ENCODE data around the gene MYO1H. TPM values are rescaled to one million over a fixed set of nuclear protein-coding genes. Genes with fewer than 3 reads are reported as not detected.

The MYO1H gene
- total RNA-seq, 1 donor from 2014 or later, result not detected

DNA sequence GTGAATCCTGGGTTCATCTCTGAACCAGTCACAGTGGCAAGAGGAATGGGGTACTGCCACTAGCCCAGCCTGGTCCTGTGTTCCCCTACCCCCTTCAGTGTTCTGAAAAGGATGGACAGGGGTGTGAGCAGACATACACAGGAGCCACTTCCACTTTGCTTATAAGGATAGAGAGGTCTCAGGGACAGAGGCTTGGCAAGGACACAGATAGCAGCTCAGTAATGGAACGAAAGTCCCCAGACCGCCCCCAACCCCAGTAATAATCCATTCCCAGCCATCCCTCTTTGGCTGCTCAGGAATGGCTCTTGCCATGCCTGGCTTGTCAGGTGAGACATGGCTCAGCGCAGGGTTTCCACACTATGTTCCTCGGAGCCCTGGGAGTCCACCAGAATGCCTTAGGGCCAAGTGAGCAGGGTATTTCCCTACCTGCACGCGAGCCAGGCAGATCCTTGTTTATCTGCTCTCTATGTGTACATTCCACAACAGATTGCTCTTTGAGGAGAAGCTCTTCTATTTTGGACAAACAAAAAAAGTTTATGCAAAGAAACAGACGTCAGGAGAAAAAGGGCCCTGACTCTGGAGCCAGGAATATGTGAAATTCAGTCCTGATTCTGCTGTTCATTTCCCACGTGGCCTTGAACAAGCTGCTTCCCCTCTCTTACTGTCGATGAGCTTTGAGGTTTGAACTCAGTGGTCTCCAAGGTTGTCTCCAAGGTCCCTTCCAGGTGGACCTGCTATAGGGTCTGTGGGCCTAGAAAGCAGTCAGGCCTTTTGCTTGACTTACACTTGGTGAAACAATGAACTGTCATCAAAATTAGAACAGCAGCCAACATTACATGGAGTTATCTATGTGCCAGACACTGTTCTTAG lies 139.7 kb downstream of the MYO1H start:
- DNase-seq (ENCODE audit: low read depth, low spot score), result no peak
- H3K4me3 Mint-ChIP-seq, result no peak overlapping the region
- H3K27me3 Mint-ChIP-seq (ENCODE audit: low read depth), result no peaks in the 10 kb centered on the region
- TF ChIP-seq, protein P1, sequence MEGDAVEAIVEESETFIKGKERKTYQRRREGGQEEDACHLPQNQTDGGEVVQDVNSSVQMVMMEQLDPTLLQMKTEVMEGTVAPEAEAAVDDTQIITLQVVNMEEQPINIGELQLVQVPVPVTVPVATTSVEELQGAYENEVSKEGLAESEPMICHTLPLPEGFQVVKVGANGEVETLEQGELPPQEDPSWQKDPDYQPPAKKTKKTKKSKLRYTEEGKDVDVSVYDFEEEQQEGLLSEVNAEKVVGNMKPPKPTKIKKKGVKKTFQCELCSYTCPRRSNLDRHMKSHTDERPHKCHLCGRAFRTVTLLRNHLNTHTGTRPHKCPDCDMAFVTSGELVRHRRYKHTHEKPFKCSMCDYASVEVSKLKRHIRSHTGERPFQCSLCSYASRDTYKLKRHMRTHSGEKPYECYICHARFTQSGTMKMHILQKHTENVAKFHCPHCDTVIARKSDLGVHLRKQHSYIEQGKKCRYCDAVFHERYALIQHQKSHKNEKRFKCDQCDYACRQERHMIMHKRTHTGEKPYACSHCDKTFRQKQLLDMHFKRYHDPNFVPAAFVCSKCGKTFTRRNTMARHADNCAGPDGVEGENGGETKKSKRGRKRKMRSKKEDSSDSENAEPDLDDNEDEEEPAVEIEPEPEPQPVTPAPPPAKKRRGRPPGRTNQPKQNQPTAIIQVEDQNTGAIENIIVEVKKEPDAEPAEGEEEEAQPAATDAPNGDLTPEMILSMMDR (conservative IDR thresholded peaks at IDR 0.05), result no peak
- H3K36me3 Mint-ChIP-seq (ENCODE audit: low read depth), result peaks cover 2% of the 10 kb centered on the region
- no peaks in the 10 kb centered on the region for H3K4me1 Mint-ChIP-seq
- no peaks in the 10 kb centered on the region for H3K9me3 Mint-ChIP-seq
- no peak overlapping the region for H3K27ac Mint-ChIP-seq (ENCODE audit: unreplicated experiment)

DNA sequence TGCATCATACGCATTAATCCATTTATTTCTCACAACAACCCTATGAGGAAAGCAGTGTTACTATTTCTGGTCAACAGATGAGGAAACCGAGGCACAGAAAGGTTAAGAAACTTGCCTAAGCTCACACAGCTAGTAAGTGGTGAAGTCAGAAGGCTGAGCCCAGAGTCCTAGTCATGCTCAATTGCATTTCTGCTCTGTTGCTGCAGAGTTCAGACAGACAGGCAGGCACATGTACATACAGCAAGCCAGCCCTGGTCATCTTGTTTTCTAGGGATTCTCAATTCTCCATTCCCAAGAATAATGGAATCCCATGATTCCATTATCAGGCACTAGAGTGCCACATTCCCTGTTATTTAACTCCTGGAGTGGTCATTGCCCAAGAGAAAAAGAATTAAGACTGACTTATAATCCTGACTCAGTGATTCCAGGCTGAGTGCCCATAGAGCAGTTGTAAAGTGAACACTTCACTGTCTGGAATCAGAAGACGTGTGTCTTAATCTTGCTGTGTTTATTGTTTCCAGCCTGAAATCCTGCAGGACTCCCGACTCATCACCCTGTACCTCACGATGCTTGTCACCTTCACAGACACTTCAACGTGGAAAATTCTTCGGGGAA lies 140.5 kb downstream of the MYO1H start:
- TF ChIP-seq, protein P1 (conservative IDR thresholded peaks at IDR 0.05), result no peak
- DNase-seq (ENCODE audit: low read depth, low spot score), result no peak
- Mint-ChIP-seq H3K4me1 (no peaks in the 10 kb centered on the region), H3K27ac (ENCODE audit: unreplicated experiment) (no peak overlapping the region), H3K36me3 (ENCODE audit: low read depth) (peaks cover 2% of the 10 kb centered on the region), H3K9me3 (no peaks in the 10 kb centered on the region), H3K4me3 (no peak overlapping the region), H3K27me3 (ENCODE audit: low read depth) (no peaks in the 10 kb centered on the region)

DNA sequence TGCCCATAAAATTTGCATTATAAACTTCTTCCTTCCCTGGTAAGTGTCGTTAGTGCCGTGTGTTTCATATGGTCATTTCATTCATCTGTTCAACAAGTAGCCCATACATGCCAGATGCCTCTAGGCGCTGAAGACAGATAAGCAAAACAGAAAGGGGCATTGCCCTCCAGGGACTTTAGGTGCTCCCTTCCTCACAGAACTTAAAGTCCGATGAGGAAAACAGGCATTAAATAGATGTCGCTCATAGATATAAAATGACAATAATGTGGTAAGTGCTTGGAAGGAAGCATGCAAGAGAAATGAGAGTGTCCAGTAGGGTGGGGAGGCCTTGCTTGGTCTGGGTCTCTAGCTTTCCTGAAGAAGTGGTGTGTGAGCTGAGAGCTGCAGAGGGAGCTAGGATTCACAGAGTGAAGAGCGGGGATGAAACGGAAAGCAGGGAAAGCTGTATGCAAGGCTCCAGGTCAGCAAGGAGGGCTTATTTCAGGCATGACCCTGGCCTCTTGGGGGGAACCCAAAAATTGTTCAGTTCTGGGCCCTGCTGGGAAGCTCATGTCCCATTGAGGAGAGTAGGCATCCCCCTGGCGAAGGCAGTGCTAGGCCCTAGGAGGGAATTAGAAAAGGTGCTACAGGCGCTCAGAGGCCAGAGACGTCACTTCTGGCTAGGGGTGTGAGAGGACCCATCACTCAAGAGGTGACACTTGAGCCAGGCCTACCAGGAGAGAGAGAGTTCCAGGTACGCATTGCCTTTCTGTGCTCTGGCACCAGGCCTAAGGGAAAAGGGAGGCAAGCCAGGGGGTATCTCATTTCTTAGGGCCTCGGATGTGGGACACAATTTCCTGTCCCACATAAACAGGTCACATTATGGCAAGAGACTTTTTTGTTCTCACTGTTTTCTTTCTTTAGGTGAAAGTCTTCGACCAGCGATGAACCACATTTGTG lies 141.6 kb downstream of the MYO1H start:
- Mint-ChIP-seq H3K9me3 (no peaks in the 10 kb centered on the region), H3K27me3 (ENCODE audit: low read depth) (no peaks in the 10 kb centered on the region), H3K27ac (ENCODE audit: unreplicated experiment) (no peak overlapping the region), H3K4me1 (no peaks in the 10 kb centered on the region), H3K4me3 (no peak overlapping the region), H3K36me3 (ENCODE audit: low read depth) (peaks cover 2% of the 10 kb centered on the region)
- DNase-seq (ENCODE audit: low read depth, low spot score), result no peak
- TF ChIP-seq, protein P1 (conservative IDR thresholded peaks at IDR 0.05), result no peak

DNA sequence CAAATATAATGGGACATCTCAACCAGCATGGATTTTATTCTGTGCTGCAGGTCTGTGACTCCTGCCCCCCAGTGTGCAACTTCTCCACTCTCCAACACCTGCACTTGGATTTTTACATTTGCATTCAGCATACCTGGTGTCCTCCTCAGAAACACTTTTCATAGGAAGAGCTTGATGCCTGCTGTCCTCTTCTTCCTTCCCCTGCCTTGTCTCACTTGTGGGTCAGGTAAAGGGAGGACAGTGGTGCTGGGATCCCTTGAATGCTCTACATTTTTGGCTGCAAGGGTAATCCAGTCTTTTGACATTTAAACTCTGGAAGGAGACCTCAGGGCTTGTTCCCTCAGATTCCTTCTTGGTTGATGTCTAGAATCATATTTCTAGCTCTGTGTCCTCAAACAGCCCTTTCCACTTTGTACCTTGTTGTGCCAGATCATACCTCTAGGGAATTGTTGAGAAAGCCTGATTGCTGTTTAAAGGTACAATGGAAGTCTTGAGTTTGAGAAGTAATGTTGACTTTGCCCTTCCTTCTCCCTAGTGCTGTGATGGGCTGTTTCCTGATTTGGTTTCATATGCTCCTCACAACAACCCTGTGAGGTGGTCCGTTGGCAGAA lies 142.4 kb downstream of the MYO1H start:
- Mint-ChIP-seq H3K9me3 (no peaks in the 10 kb centered on the region), H3K4me3 (no peak overlapping the region), H3K27ac (ENCODE audit: unreplicated experiment) (no peak overlapping the region), H3K36me3 (ENCODE audit: low read depth) (peaks cover 4% of the 10 kb centered on the region), H3K4me1 (no peaks in the 10 kb centered on the region), H3K27me3 (ENCODE audit: low read depth) (no peaks in the 10 kb centered on the region)
- DNase-seq (ENCODE audit: low read depth, low spot score), result no peak
- TF ChIP-seq, protein P1 (conservative IDR thresholded peaks at IDR 0.05), result no peak

DNA sequence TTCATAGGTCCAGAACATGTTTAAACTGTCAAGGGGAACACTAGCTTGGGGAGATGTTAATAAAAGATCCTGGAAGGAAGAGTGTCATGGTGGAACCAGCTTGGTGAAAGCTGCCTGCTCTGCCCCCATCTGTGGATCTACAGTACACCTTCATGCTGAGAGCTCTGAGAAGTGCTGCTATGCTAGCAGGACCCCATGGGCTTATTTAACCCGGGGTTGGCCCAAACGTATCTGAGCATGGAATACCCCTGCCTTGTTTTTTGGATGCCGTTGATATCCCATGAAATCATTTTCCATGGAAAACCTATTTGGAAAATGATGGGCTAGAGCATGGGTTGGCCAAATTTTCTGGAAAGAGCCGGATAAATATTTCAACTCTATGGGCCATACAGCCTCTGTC lies 144.0 kb downstream of the MYO1H start:
- no peak for DNase-seq (ENCODE audit: low read depth, low spot score)
- no peak overlapping the region for H3K27ac Mint-ChIP-seq (ENCODE audit: unreplicated experiment)
- no peaks in the 10 kb centered on the region for H3K9me3 Mint-ChIP-seq
- H3K27me3 Mint-ChIP-seq (ENCODE audit: low read depth), result no peaks in the 10 kb centered on the region
- TF ChIP-seq, protein P1 (conservative IDR thresholded peaks at IDR 0.05), result no peak
- H3K36me3 Mint-ChIP-seq (ENCODE audit: low read depth), result peaks cover 15% of the 10 kb centered on the region
- no peak overlapping the region for H3K4me3 Mint-ChIP-seq
- H3K4me1 Mint-ChIP-seq, result no peaks in the 10 kb centered on the region
